KOPT-K1 (cell line): ENCODE results near the gene FBXW2.

Source experiments
- H3K27ac ChIP-seq: fragments of 200-600 bp; sonication (generic); 2 replicates; pipeline ENCODE4 v1.5.1; 2016; ENCODE audit warnings: antibody characterized with exemption, mild to moderate bottlenecking, low read depth, low read length; ENCODE audit not compliant: poor library complexity, severe bottlenecking
- H3K36me3 ChIP-seq: fragments of 200-600 bp; sonication (generic); 2 replicates; pipeline ENCODE4 v1.5.1; 2017; ENCODE audit warnings: antibody characterized with exemption, mild to moderate bottlenecking, low read length, moderate library complexity; ENCODE audit not compliant: insufficient read depth
- H3K9me3 ChIP-seq: fragments of 200-600 bp; sonication (generic); 2 replicates; pipeline ENCODE4 v1.5.1; 2017; ENCODE audit warnings: antibody characterized with exemption, low read length, mild to moderate bottlenecking; ENCODE audit not compliant: insufficient read depth, poor library complexity, severe bottlenecking

Gene FBXW2

GRCh38 chr9:120741701-120742100 is 51.5 kb downstream of the FBXW2 start:
- Histone ChIP-seq H3K36me3 (no peaks in the 10 kb centered on the region), H3K27ac (no peak overlapping the region), H3K9me3 (no peaks in the 10 kb centered on the region)

DNA sequence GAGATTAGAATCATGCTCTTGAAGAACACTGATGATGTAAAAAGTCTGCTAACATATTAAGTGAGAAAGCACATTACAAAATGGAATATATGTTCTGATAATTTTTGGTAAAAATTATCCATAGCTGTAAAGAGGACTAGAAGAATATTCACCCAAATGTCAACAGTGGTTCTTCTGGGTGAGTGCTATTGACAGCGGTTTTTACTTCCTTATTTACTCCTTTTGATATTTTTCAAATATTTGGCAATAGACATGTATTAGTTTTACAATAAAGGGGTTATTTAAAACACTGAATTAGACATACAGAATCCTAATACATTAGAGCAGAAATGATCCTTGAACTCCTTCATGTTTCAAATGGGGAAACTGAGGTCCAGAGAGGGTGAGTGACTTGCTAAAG is 52.0 kb downstream of the FBXW2 start:
- no peak overlapping the region for H3K27ac ChIP-seq
- no peaks in the 10 kb centered on the region for H3K9me3 ChIP-seq
- H3K36me3 ChIP-seq, result no peaks in the 10 kb centered on the region

GRCh38 chr9:120740132-120740531 is 53.1 kb downstream of the FBXW2 start:
- H3K9me3 ChIP-seq, result no peaks in the 10 kb centered on the region

DNA sequence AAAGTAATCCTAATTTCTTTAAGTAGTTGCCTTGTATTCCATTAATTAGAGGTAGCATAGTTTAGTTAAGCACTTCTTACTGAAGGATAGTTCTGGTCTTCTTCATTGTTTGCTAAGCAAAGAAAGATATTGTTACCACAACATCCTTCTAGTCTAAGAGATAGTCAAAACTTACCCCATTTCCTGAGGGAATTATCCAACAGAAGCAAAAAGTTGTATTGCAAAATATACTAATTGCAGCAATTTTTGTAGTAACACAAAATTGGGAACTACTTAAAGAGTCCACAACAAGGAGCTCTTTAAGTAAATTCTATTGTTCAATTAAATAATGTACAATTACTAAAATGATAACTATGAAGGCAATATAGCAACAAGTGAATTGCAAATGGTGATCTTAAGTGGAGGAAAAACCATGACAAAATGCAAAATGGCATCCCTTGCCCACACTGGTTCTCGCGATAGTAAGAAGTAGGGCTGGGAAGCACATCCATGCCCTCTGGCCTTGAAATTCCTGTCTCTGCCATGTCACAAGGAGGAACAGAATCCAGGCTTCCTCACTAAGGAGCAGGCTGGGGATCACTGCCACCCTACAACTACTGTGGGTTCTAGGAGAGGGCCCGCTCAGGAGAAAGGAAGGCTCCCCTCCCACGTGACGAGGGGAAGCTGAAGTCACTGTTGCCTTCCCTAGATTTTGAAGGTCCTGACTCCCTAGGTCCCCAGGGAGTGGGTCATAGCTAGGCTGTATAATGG is 55.6 kb downstream of the FBXW2 start:
- no peak overlapping the region for H3K27ac ChIP-seq
- H3K9me3 ChIP-seq, result no peaks in the 10 kb centered on the region
- no peaks in the 10 kb centered on the region for H3K36me3 ChIP-seq

More at GRCh38 chr9:120740132-120740531, 53.1 kb downstream of the FBXW2 start:
- no peaks in the 10 kb centered on the region for H3K36me3 ChIP-seq
- H3K27ac ChIP-seq, result no peak overlapping the region

DNA sequence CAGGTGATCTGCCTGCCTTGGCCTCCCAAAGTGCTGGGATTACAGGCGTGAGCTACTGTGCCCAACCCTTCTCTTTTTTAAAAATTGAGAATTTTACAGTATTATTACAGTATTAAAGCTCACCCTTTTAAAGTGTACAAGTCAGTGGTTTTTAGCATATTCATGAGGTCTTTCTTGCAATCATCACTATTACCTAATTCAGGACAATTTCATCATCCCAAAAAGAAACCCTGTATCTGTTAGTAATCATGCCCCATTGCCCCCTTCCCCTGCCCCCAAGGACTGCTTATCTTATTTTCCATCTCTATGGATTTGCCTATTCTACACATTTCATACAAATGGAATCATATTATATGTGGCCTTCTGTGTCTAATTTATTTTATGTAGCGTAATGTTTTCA is 56.3 kb downstream of the FBXW2 start:
- Histone ChIP-seq H3K36me3 (no peaks in the 10 kb centered on the region), H3K27ac (no peak overlapping the region)

GRCh38 chr9:120735415-120736126 is 57.6 kb downstream of the FBXW2 start:
- Histone ChIP-seq H3K9me3 (no peaks in the 10 kb centered on the region), H3K36me3 (no peaks in the 10 kb centered on the region), H3K27ac (no peak overlapping the region)

More for the DNA sequence above, 56.3 kb downstream of the FBXW2 start:
- no peaks in the 10 kb centered on the region for H3K9me3 ChIP-seq

GRCh38 chr9:120734607-120735410 is 58.4 kb downstream of the FBXW2 start:
- Histone ChIP-seq H3K36me3 (no peaks in the 10 kb centered on the region), H3K9me3 (no peaks in the 10 kb centered on the region), H3K27ac (no peak overlapping the region)

GRCh38 chr9:120733190-120733589 is 60.0 kb downstream of the FBXW2 start:
- no peak overlapping the region for H3K27ac ChIP-seq
- H3K9me3 ChIP-seq, result no peaks in the 10 kb centered on the region
- H3K36me3 ChIP-seq, result no peaks in the 10 kb centered on the region

DNA sequence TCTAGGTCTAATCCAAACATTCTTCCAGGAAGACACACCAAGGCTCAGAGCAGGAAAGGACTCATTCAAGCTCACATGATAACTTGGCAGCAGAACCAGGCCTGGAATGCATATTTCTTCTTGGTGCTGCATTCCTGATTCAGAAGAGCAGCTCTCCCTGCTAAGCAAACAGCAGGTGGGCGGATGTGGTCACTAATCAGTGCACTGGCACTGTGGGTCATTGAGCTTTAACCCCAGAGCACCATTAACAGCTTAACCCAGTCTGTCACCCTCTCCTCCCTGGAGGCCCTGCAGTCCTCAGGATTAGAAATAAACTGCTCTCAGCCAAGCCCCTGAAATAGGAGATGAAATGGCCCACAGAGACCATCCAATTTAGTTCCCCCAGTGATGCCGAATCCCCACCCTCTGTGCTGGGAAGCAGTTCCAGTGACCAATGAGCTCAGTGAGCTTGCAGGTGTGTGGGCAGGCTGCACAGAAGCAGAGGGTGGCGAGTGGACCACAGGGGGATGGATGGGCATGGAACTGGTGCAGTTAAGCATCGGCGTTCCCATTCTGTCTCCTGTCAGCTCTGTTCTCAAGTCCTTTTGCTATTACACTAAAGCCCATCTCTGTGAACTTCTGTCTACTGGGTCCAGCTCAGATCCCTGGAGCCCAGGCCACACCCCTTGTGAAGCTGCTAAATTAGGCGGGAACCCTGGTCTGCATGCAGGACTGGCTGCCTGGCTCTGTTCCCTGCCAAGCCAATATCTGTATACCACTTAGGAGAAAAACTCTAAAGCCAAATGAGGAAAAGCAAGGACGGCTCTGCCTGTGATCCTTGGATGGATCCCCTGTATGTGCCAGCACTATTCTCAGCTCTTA is 62.3 kb downstream of the FBXW2 start:
- Histone ChIP-seq H3K27ac (no peak overlapping the region), H3K36me3 (no peaks in the 10 kb centered on the region), H3K9me3 (no peaks in the 10 kb centered on the region)

DNA sequence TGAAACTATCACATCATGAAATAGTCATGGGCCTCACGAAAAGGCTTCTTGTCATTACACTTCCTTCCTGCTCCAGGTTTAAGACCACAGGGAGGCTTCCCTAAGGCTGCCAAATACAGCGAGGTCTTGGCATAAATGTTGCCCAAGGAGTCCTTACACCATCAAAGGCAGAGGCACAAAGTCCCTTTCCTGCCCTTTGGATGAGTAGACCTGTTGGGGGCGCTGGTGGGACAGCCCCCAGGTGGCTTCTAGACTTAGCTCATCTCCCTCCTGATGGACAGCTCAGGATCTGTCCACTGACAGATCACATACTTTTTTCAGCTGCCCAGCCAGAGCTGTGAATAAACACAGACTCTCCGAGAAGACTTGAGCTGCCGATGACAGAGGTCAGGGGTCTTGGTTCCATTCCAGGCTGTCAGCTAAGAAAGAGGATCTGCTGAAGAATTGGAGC is 63.4 kb downstream of the FBXW2 start:
- Histone ChIP-seq H3K27ac (no peak overlapping the region), H3K36me3 (no peaks in the 10 kb centered on the region), H3K9me3 (no peaks in the 10 kb centered on the region)

- H3K27ac ChIP-seq, result no peak overlapping the region
- no peaks in the 10 kb centered on the region for H3K9me3 ChIP-seq
- H3K36me3 ChIP-seq, result no peaks in the 10 kb centered on the region
These were observed 66.7 kb downstream of the FBXW2 start for GRCh38 chr9:120726484-120726883.

DNA sequence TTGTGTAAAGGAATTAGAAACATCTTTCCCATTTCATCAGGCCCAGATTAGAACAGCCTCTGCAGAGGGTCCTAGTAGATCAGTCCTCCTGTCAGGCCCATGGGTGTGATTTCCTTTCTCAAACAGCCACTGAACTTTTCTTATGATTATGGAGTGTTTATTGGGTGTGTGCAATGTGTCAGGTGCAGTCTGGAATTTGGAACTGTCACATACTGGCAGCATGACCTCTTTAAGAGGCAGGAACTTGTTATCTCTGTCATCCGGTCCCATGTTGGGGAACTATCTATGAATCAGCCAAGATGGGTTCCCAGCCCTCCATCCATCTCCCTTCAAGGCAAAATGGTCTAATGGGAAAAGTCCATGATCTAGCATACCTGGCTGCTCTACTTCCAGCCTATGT is 67.3 kb downstream of the FBXW2 start:
- no peaks in the 10 kb centered on the region for H3K9me3 ChIP-seq
- no peak overlapping the region for H3K27ac ChIP-seq
- no peaks in the 10 kb centered on the region for H3K36me3 ChIP-seq

- no peaks in the 10 kb centered on the region for H3K36me3 ChIP-seq
- H3K9me3 ChIP-seq, result no peaks in the 10 kb centered on the region
- H3K27ac ChIP-seq, result no peak overlapping the region
These were observed 68.3 kb downstream of the FBXW2 start for GRCh38 chr9:120724757-120725400.

GRCh38 chr9:120723565-120723964 is 69.7 kb downstream of the FBXW2 start:
- H3K9me3 ChIP-seq, result no peaks in the 10 kb centered on the region
- H3K27ac ChIP-seq, result no peak overlapping the region
- no peaks in the 10 kb centered on the region for H3K36me3 ChIP-seq
